ENCODE measurements around the gene MACIR. TPM values are rescaled to one million over a fixed set of nuclear protein-coding genes. Genes with fewer than 3 reads are reported as not detected.

Gene MACIR
- total RNA-seq, 1 experiment from 2014 or later, result 25.2 TPM

- Mint-ChIP-seq H3K4me1 (ENCODE audit: low read depth, unreplicated experiment) (no peaks in the 10 kb centered on the region), H3K27me3 (ENCODE audit: unreplicated experiment) (no peaks in the 10 kb centered on the region), H3K36me3 (ENCODE audit: insufficient read depth, unreplicated experiment) (no peaks in the 10 kb centered on the region), H3K4me3 (ENCODE audit: low read depth, unreplicated experiment) (no peak overlapping the region), H3K27ac (ENCODE audit: unreplicated experiment) (no peak overlapping the region), H3K9me3 (ENCODE audit: low read depth, unreplicated experiment) (peaks cover 2% of the 10 kb centered on the region)
- no peak for DNase-seq
- CTCF ChIA-PET, result no interaction called here
- no TSS peak for BruUV-seq (replicated peaks)
- intact Hi-C loops (cut with micrococcal nuclease; ENCODE audit: unreplicated experiment), result no loop called here
- no peak for TF ChIP-seq CTCF (IDR thresholded peaks at IDR 0.05; ENCODE audit: unreplicated experiment)
Measured at GRCh38 chr5:103228588-103228987, 30.0 kb upstream of the MACIR start.

- H3K4me3 Mint-ChIP-seq (ENCODE audit: low read depth, unreplicated experiment), result no peak overlapping the region
- peak; percentile 30 for DNase-seq
- CTCF ChIA-PET, result interaction anchor here (0.6 to 1.3 kb wide), 4 partner anchors 10 to 243 kb away, joined by 4 to 9 read pairs (median 6); no protein-coding TSS in a partner anchor
- no peaks in the 10 kb centered on the region for H3K36me3 Mint-ChIP-seq (ENCODE audit: insufficient read depth, unreplicated experiment)
- TF ChIP-seq CTCF (IDR thresholded peaks at IDR 0.05; ENCODE audit: unreplicated experiment), result peak; percentile 71
- no TSS peak for BruUV-seq (replicated peaks)
- no peaks in the 10 kb centered on the region for H3K27me3 Mint-ChIP-seq (ENCODE audit: unreplicated experiment)
- H3K27ac Mint-ChIP-seq (ENCODE audit: unreplicated experiment), result no peak overlapping the region
- H3K9me3 Mint-ChIP-seq (ENCODE audit: low read depth, unreplicated experiment), result peaks cover 2% of the 10 kb centered on the region
- intact Hi-C loops (cut with micrococcal nuclease; ENCODE audit: unreplicated experiment), result loop anchor here (1.0 to 10.0 kb wide), 3 partner anchors 145 to 942 kb away; no protein-coding TSS in a partner anchor
- no peaks in the 10 kb centered on the region for H3K4me1 Mint-ChIP-seq (ENCODE audit: low read depth, unreplicated experiment)
Measured at GRCh38 chr5:103232393-103232999, 26.1 kb upstream of the MACIR start.

GRCh38 chr5:103234239-103234975 lies 24.2 kb upstream of the MACIR start:
- peaks cover 5% of the 10 kb centered on the region for H3K9me3 Mint-ChIP-seq (ENCODE audit: low read depth, unreplicated experiment)
- BruUV-seq (replicated peaks), result no TSS peak
- CTCF ChIA-PET, result no interaction called here
- no peak overlapping the region for H3K4me3 Mint-ChIP-seq (ENCODE audit: low read depth, unreplicated experiment)
- no peak overlapping the region for H3K27ac Mint-ChIP-seq (ENCODE audit: unreplicated experiment)
- DNase-seq, result no peak
- TF ChIP-seq CTCF (IDR thresholded peaks at IDR 0.05; ENCODE audit: unreplicated experiment), result no peak
- intact Hi-C loops (cut with micrococcal nuclease; ENCODE audit: unreplicated experiment), result loop anchor here (5.0 to 10.0 kb wide), 2 partner anchors 143 to 940 kb away; no protein-coding TSS in a partner anchor
- no peaks in the 10 kb centered on the region for H3K4me1 Mint-ChIP-seq (ENCODE audit: low read depth, unreplicated experiment)
- no peaks in the 10 kb centered on the region for H3K27me3 Mint-ChIP-seq (ENCODE audit: unreplicated experiment)
- no peaks in the 10 kb centered on the region for H3K36me3 Mint-ChIP-seq (ENCODE audit: insufficient read depth, unreplicated experiment)

- Mint-ChIP-seq H3K4me1 (ENCODE audit: low read depth, unreplicated experiment) (no peaks in the 10 kb centered on the region), H3K4me3 (ENCODE audit: low read depth, unreplicated experiment) (no peak overlapping the region), H3K36me3 (ENCODE audit: insufficient read depth, unreplicated experiment) (no peaks in the 10 kb centered on the region), H3K9me3 (ENCODE audit: low read depth, unreplicated experiment) (peaks cover 5% of the 10 kb centered on the region), H3K27ac (ENCODE audit: unreplicated experiment) (no peak overlapping the region), H3K27me3 (ENCODE audit: unreplicated experiment) (no peaks in the 10 kb centered on the region)
- DNase-seq, result no peak
- intact Hi-C loops (cut with micrococcal nuclease; ENCODE audit: unreplicated experiment), result loop anchor here (10.0 kb wide), 1 partner anchor 939 kb away; no protein-coding TSS in a partner anchor
- no peak for TF ChIP-seq CTCF (IDR thresholded peaks at IDR 0.05; ENCODE audit: unreplicated experiment)
- CTCF ChIA-PET, result no interaction called here
- no TSS peak for BruUV-seq (replicated peaks)
Measured at GRCh38 chr5:103235891-103236290, 22.7 kb upstream of the MACIR start.
